Left lung (tissue), 10 donors: Measurements from ENCODE around the gene ING3. TPM values are rescaled to one million over a fixed set of nuclear protein-coding genes. Genes with fewer than 3 reads are reported as not detected.
"Not testable (repeated sequence)": the region's sequence is repeated elsewhere in the genome, so short reads cannot be mapped to it uniquely, and the experiment has no call there.

Experiments used
- ATAC-seq: fragments of 200-7000 bp; cut with Tn5 transposase; one replicate; pipeline ENCODE4 v1.9.1; 2020; ENCODE audit warnings: moderate library complexity
- DNase-seq, 4 donors: peaks; one replicate each; pipeline ENCODE4 v3.0.0-alpha.2; 2013 to 2020
- H3K27ac ChIP-seq, 2 donors: fragments of 200-600 bp; sonication (generic) in 1 of 2; one replicate each; pipeline versions ENCODE4 v1.5.0 to v1.8.0; 2020 to 2021
- H3K27me3 ChIP-seq, 2 donors: fragments of 200-600 bp; sonication (generic) in 1 of 2; one replicate each; pipeline versions ENCODE4 v1.5.0 to v1.8.0; 2020 to 2021
- H3K36me3 ChIP-seq, 2 donors: fragments of 200-600 bp; sonication (generic) in 1 of 2; one replicate each; pipeline versions ENCODE4 v1.5.0 to v1.8.0; 2020 to 2021
- H3K4me1 ChIP-seq, 2 donors: fragments of 200-600 bp; one replicate each; pipeline ENCODE4 v1.8.0; 2021
- H3K4me3 ChIP-seq, 2 donors: fragments of 200-600 bp; sonication (generic) in 1 of 2; one replicate each; pipeline versions ENCODE4 v1.5.0 to v1.8.0; 2020 to 2021; ENCODE audit warnings: mild to moderate bottlenecking in 1 of 2
- H3K9me3 ChIP-seq, 2 donors: fragments of 200-600 bp; sonication (generic) in 1 of 2; one replicate each; pipeline versions ENCODE4 v1.5.0 to v1.8.0; 2020 to 2021
- intact Hi-C, 2 donors: fragments of 100-400 bp; cut with DNase I; formaldehyde crosslinking; loops; one replicate each; pipeline versions ENCODE4 v1.11.2 to v1.14.2; 2022
- polyA plus RNA-seq, 6 donors: library from polyadenylated mRNA; unstranded; fragments of 120-200 nt; gene quantifications; one replicate each; pipeline ENCODE4 v1.2.1, GENCODE V29; 2013; ENCODE audit not compliant: insufficient read length in 6 of 6
- total RNA-seq, 2 donors: library from RNA; stranded (reverse); fragmentation: NEBNext Ultra II Directional; extraction: Animal tissue kit (Norgen Biotek cat#: 25700); gene quantifications; one replicate each; pipeline ENCODE4 v1.2.1, GENCODE V29; 2021
- TF ChIP-seq, protein P1 (sequence below), 2 donors: fragments of 200-600 bp; sonication (generic) in 1 of 2; IDR thresholded peaks; one replicate each; pipeline versions ENCODE4 v1.5.0 to v1.8.0; 2021; ENCODE audit warnings: antibody characterized with exemption in 2 of 2
- donor health status: DM: no; HTN: yes; CAD: no.
- donor health status: DM: no; HTN: no; CAD: no.

ING3 gene
- total and polyA plus RNA-seq, 8 donors = 13.1 to 40.6 (median 34.5) TPM

- Histone ChIP-seq H3K4me1 (peaks cover 0 to 3% of the 10 kb centered on the region in 2 donors), H3K9me3 (no peaks in the 10 kb centered on the region), H3K27me3 (no peaks in the 10 kb centered on the region), H3K4me3 (no peak overlapping the region), H3K36me3 (peaks cover 0 to 69% of the 10 kb centered on the region in 2 donors), H3K27ac (no peak overlapping the region)
- intact Hi-C loops = no loop called here
- TF ChIP-seq, protein P1, sequence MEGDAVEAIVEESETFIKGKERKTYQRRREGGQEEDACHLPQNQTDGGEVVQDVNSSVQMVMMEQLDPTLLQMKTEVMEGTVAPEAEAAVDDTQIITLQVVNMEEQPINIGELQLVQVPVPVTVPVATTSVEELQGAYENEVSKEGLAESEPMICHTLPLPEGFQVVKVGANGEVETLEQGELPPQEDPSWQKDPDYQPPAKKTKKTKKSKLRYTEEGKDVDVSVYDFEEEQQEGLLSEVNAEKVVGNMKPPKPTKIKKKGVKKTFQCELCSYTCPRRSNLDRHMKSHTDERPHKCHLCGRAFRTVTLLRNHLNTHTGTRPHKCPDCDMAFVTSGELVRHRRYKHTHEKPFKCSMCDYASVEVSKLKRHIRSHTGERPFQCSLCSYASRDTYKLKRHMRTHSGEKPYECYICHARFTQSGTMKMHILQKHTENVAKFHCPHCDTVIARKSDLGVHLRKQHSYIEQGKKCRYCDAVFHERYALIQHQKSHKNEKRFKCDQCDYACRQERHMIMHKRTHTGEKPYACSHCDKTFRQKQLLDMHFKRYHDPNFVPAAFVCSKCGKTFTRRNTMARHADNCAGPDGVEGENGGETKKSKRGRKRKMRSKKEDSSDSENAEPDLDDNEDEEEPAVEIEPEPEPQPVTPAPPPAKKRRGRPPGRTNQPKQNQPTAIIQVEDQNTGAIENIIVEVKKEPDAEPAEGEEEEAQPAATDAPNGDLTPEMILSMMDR (IDR thresholded peaks at IDR 0.05) = no peak
- DNase-seq = no peak
- ATAC-seq = no peak
Measured at GRCh38 chr7:120966961-120967360, 16.4 kb downstream of the ING3 start.

- TF ChIP-seq, protein P1 (IDR thresholded peaks at IDR 0.05) = no peak
- peaks cover 0 to 78% of the 10 kb centered on the region in 2 donors for H3K36me3 ChIP-seq
Measured at GRCh38 chr7:120973849-120974248, 23.3 kb downstream of the ING3 start.

DNA sequence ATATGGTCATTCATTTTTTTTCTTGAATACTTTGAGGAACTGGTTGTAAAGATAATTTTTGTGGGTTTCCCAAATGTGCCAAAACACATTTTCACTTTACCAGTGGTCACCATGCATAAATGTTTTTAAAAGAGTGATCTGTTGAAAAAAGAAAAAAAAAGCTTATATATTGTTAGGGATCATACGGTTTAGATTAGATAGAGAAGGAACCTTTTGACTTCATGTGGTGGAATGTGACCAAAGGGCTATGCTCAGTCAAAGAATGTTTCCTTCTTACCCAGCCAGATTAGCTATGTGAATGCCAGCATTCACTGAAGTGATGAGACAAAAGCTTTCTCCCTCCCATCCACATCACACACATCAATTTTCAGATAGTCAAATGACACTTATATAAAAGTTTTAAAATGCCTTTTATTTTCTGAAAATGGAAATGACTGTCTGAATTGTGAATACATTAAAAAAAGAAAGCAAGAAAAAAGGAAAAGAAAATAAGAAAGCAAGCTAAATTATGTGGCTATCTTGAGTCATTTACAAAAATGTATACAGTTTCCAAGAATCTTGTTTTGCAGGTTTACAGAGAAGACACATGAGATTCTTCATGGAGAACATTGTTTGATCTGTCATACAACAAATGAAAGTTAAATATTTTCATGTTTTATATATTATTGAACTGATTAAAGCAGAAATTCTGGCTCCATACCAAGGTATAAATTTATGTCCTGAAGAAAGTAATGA lies 29.4 kb downstream of the ING3 start:
- Histone ChIP-seq H3K27me3 (no peaks in the 10 kb centered on the region), H3K9me3 (no peaks in the 10 kb centered on the region), H3K4me1 (no peaks in the 10 kb centered on the region), H3K4me3 (no peak overlapping the region), H3K36me3 (peaks cover 0 to 18% of the 10 kb centered on the region in 2 donors), H3K27ac (no peak overlapping the region)
- TF ChIP-seq, protein P1 (IDR thresholded peaks at IDR 0.05) = no peak
- no peak for DNase-seq
- intact Hi-C loops = no loop called here
- no peak for ATAC-seq

More at GRCh38 chr7:120973849-120974248, 23.3 kb downstream of the ING3 start:
- Histone ChIP-seq H3K27me3 (no peaks in the 10 kb centered on the region), H3K9me3 (no peaks in the 10 kb centered on the region), H3K4me1 (no peaks in the 10 kb centered on the region), H3K27ac (no peak overlapping the region), H3K4me3 (no peak overlapping the region)
- DNase-seq = no peak
- no peak for ATAC-seq
- intact Hi-C loops = no loop called here

- no peak overlapping the region for H3K27ac ChIP-seq
- no peaks in the 10 kb centered on the region for H3K4me1 ChIP-seq
- H3K4me3 ChIP-seq = no peak overlapping the region
- H3K27me3 ChIP-seq = no peaks in the 10 kb centered on the region
- no peaks in the 10 kb centered on the region for H3K9me3 ChIP-seq
- ATAC-seq (no peak), DNase-seq (no peak)
- TF ChIP-seq, protein P1 (IDR thresholded peaks at IDR 0.05) = no peak
- H3K36me3 ChIP-seq = peaks cover 0 to 6% of the 10 kb centered on the region in 2 donors
- intact Hi-C loops = no loop called here
Measured at GRCh38 chr7:120981117-120981516, 30.5 kb downstream of the ING3 start.

GRCh38 chr7:120981888-120982615 lies 31.5 kb downstream of the ING3 start:
- no peak for ATAC-seq
- intact Hi-C loops = no loop called here

GRCh38 chr7:120983592-120983991 lies 33.0 kb downstream of the ING3 start:
- H3K27ac ChIP-seq, H3K4me3 ChIP-seq, H3K36me3 ChIP-seq, H3K27me3 ChIP-seq, DNase-seq, H3K9me3 ChIP-seq, H3K4me1 ChIP-seq, ATAC-seq, intact Hi-C loops: not testable (repeated sequence)

More at GRCh38 chr7:120981888-120982615, 31.5 kb downstream of the ING3 start:
- Histone ChIP-seq H3K4me1 (no peaks in the 10 kb centered on the region), H3K9me3 (no peaks in the 10 kb centered on the region), H3K27me3 (no peaks in the 10 kb centered on the region), H3K36me3 (no peaks in the 10 kb centered on the region), H3K27ac (no peak overlapping the region), H3K4me3 (no peak overlapping the region)
- DNase-seq = no peak
- TF ChIP-seq, protein P1 (IDR thresholded peaks at IDR 0.05) = no peak
